KMS-11 (cell line): Measurements from ENCODE around the gene ZNF618.

Source experiments
- H2AFZ ChIP-seq: fragments of 200-600 bp; sonication (generic); 2 replicates; pipeline ENCODE4 v1.6.1; 2016; ENCODE audit warnings: antibody characterized with exemption, mixed run types, low read depth
- H3K27ac ChIP-seq: fragments of 200-600 bp; sonication (generic); 2 replicates; pipeline ENCODE4 v1.6.1; 2016; ENCODE audit warnings: mild to moderate bottlenecking, mixed run types
- H3K27me3 ChIP-seq: fragments of 200-600 bp; sonication (generic); 2 replicates; pipeline ENCODE4 v1.6.1; 2017; ENCODE audit warnings: mild to moderate bottlenecking, low read depth, mixed run types, moderate library complexity; ENCODE audit not compliant: insufficient read depth
- H3K36me3 ChIP-seq: fragments of 200-600 bp; sonication (generic); 2 replicates; pipeline ENCODE4 v1.6.1; 2017; ENCODE audit warnings: mild to moderate bottlenecking, mixed run types; ENCODE audit not compliant: insufficient read depth
- H3K4me1 ChIP-seq: fragments of 200-600 bp; sonication (generic); 2 replicates; pipeline ENCODE4 v1.6.1; 2016; ENCODE audit warnings: mild to moderate bottlenecking, low read depth, mixed run types; ENCODE audit not compliant: poor library complexity, severe bottlenecking
- H3K4me2 ChIP-seq: fragments of 200-600 bp; sonication (generic); 2 replicates; pipeline ENCODE4 v1.7.0; 2016; ENCODE audit warnings: mild to moderate bottlenecking, mixed run types
- H3K4me3 ChIP-seq: fragments of 200-600 bp; sonication (generic); IDR thresholded peaks from 2 replicates; pipeline ENCODE4 v1.6.1; 2017; ENCODE audit warnings: low read depth, low read length, mixed read lengths; ENCODE audit not compliant: insufficient read depth
- H3K79me2 ChIP-seq: fragments of 200-600 bp; sonication (generic); 2 replicates; pipeline ENCODE4 v1.6.1; 2016; ENCODE audit warnings: low read depth, mixed run types; ENCODE audit not compliant: insufficient read depth
- H3K9ac ChIP-seq: fragments of 200-600 bp; sonication (generic); 2 replicates; pipeline ENCODE4 v1.6.1; 2016; ENCODE audit warnings: mild to moderate bottlenecking, mixed run types
- H4K20me1 ChIP-seq: fragments of 200-600 bp; sonication (generic); 2 replicates; pipeline ENCODE4 v1.6.1; 2016; ENCODE audit warnings: mild to moderate bottlenecking, mixed run types; ENCODE audit not compliant: insufficient read depth
- CTCF ChIP-seq: fragments of 200-600 bp; sonication (generic); conservative IDR thresholded peaks from 2 replicates; pipeline ENCODE4 v1.6.1; 2017; ENCODE audit warnings: low read depth, mild to moderate bottlenecking, antibody characterized with exemption, low read length, moderate library complexity, mixed read lengths

ZNF618 gene

GRCh38 chr9:113941056-113941455 is 64.9 kb downstream of the ZNF618 start:
- Histone ChIP-seq H4K20me1 (no peaks in the 10 kb centered on the region), H3K79me2 (no peaks in the 10 kb centered on the region), H3K9ac (no peak overlapping the region), H3K27me3 (no peaks in the 10 kb centered on the region), H3K4me1 (no peaks in the 10 kb centered on the region), H2AFZ (no peak overlapping the region), H3K4me3 (no peak overlapping the region), H3K4me2 (no peak overlapping the region), H3K36me3 (no peaks in the 10 kb centered on the region), H3K27ac (no peak overlapping the region)
- no peak for TF ChIP-seq CTCF

- H2AFZ ChIP-seq, result no peak overlapping the region
- no peak overlapping the region for H3K4me3 ChIP-seq
- no peak overlapping the region for H3K9ac ChIP-seq
- no peaks in the 10 kb centered on the region for H4K20me1 ChIP-seq
- H3K4me2 ChIP-seq, result no peak overlapping the region
- H3K27me3 ChIP-seq, result no peaks in the 10 kb centered on the region
- no peaks in the 10 kb centered on the region for H3K79me2 ChIP-seq
- H3K27ac ChIP-seq, result no peak overlapping the region
- no peaks in the 10 kb centered on the region for H3K36me3 ChIP-seq
- no peak for TF ChIP-seq CTCF
- no peaks in the 10 kb centered on the region for H3K4me1 ChIP-seq
These were observed 65.4 kb downstream of the ZNF618 start for GRCh38 chr9:113941526-113941925.

- H4K20me1 ChIP-seq, result no peaks in the 10 kb centered on the region
- no peaks in the 10 kb centered on the region for H3K36me3 ChIP-seq
- TF ChIP-seq CTCF, result no peak
- no peaks in the 10 kb centered on the region for H3K4me1 ChIP-seq
- no peaks in the 10 kb centered on the region for H3K27me3 ChIP-seq
- no peak overlapping the region for H3K4me2 ChIP-seq
- H3K79me2 ChIP-seq, result no peaks in the 10 kb centered on the region
- H3K4me3 ChIP-seq, result no peak overlapping the region
- no peak overlapping the region for H3K27ac ChIP-seq
- no peak overlapping the region for H3K9ac ChIP-seq
- no peak overlapping the region for H2AFZ ChIP-seq
These were observed 67.3 kb downstream of the ZNF618 start for GRCh38 chr9:113943112-113944009.

- no peaks in the 10 kb centered on the region for H3K27me3 ChIP-seq
- TF ChIP-seq CTCF, result no peak
- H4K20me1 ChIP-seq, result no peaks in the 10 kb centered on the region
- no peak overlapping the region for H3K4me3 ChIP-seq
- H3K4me1 ChIP-seq, result no peaks in the 10 kb centered on the region
- no peak overlapping the region for H3K9ac ChIP-seq
- H3K36me3 ChIP-seq, result no peaks in the 10 kb centered on the region
- no peak overlapping the region for H3K4me2 ChIP-seq
- H3K27ac ChIP-seq, result no peak overlapping the region
- no peaks in the 10 kb centered on the region for H3K79me2 ChIP-seq
- no peak overlapping the region for H2AFZ ChIP-seq
These were observed 69.7 kb downstream of the ZNF618 start for GRCh38 chr9:113945784-113946183.
